GM19372 (cell line): ENCODE measurements around the gene SRSF9.

ENCODE experiments used
- ATAC-seq: cut with Tn5 transposase; IDR thresholded peaks from one replicate; pipeline ENCODE4 v1.9.1; 2021; ENCODE audit warnings: mild to moderate bottlenecking, low read depth, moderate library complexity; ENCODE audit not compliant: unreplicated experiment

Gene SRSF9

DNA sequence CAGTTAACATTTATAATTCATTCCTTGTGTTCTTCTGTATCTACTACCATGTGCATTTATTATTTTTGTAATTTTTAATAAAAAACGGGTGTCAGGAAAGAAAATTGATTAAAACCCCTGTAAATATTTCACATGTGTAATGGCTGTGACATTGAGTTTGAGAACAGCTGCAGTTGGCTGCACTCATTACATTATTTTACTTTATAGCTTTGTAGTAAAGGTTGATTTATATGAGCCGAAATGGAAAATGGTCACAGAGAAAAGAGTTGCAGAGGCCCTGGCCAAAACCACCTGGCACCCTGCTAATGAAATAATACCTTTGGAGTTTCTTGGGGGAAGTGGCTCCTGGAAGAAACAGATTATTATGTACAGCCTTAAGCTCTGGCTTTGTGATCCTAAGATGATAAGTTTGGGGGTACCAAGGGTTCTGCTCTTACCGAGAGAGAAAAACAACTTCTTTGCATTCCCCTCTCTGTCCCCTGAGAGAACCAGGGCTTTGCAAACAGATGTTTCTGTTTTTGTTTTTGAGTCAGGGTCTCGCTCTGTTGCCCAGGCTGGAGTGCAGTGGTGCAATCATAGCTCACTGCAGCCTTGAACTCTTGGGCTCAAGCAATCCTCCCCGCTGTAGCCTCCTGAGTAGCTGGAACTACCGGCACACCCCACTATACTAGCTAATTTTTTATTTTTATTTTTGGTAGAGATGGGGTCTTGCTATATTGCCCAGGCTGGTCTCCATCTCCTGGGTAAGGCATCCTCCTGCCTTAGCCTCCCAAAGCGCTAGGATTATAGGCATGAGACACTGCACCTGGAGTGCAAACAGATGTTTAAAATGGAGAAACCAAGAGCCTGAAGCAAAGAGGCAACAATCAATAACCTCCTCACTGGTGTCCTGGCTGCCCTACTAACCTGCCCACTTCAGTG is 16.7 kb upstream of the SRSF9 start:
- no peak for ATAC-seq

DNA sequence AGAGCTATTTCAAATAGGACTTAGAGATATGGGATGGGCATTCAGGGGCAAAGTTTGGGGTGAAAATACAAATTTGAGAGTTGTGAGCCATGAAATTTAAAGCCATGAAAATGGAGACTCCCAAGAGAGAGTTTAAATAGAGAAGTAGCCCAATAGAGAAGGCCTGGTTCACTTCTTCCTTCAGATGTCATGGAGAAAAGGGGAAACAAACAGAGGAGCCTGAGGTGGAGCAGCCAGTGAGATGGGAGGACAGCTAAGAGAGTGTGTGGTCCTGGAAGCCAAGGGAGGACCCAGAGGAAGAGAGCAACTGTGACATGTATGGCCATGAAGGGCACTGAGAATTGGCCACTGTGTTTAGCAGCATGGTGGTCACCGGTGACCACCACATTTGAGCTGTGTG is 14.1 kb upstream of the SRSF9 start:
- ATAC-seq = no peak

- ATAC-seq = no peak
These were observed 11.6 kb upstream of the SRSF9 start for GRCh38 chr12:120481022-120481767.

DNA sequence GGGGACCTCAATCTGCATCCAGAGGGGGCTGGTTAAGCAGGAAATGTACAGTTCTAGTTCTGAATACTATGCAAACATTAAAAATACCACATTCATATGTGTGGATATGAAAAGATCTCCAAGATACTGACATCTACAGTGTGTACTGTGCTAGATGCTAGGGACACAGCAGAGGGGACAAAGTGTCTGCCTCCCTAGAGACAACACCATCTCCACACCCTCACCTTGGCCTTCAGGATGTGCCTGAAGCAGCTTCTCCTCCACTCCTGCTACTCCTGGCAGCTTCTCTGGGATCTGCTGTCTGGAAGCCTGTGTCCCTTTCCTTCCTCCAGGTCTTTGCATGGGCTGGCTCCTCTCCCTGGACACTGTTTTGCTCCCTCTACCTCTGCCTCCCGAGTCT is 10.7 kb upstream of the SRSF9 start:
- ATAC-seq = no peak

- ATAC-seq = no peak
These were observed 9.9 kb upstream of the SRSF9 start for GRCh38 chr12:120479458-120479857.

DNA sequence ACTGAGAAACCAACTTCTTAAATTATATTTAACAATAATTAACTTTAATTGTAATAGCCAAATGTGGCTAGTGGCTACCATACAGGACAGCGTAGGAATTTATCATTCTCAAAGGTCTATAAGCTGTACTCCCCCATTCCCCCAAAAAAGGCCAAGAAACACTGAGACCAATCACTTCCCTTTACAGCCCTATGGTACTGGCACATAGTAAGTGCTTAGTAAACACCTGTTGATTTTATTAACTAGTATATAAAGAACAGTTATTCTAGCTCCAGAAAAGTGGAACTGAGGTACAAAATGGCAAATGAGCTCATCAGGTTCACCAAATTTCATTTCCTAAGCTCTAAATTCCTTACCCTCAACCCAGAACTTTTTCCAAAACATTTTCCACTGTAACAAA is 6.1 kb upstream of the SRSF9 start:
- no peak for ATAC-seq

- ATAC-seq = no peak
These were observed 5.0 kb upstream of the SRSF9 start for GRCh38 chr12:120474616-120474960.

DNA sequence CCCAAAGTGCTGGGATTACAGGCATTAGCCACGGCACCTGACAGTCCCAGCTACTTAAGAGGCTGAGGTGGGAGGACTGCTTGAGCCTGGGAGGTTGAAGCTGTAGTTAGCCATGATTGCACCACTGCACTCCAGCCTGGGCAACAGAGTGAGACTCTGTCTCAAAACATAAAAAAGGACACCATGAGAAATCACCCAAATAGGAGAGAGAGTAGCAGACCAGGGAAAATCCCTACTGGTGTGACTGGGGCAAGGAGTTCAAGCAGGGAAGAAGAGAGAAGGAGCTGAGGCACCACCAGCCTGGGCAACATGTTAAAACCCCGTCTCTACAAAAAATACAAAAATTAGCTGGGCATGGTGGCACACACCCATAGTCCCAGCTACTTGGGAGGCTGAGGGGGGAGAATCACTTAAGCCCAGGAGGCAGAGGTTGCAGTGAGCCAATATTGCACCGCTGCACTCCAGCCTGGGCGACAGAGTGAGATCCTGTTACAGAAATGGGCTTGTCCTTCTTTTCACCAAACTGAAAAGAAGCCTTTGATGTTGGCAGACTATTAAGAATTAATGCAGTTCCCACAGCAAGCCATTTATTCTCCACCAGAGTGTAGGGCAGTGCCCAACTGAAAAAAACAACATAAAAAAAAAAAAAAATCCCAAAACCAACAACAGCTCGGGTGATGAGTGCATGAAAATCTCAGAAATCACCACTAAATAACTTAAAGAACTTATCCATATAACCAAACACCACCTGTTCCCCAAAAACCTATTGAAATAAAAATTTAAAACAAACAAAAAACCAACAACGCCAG is 4.5 kb upstream of the SRSF9 start:
- no peak for ATAC-seq

DNA sequence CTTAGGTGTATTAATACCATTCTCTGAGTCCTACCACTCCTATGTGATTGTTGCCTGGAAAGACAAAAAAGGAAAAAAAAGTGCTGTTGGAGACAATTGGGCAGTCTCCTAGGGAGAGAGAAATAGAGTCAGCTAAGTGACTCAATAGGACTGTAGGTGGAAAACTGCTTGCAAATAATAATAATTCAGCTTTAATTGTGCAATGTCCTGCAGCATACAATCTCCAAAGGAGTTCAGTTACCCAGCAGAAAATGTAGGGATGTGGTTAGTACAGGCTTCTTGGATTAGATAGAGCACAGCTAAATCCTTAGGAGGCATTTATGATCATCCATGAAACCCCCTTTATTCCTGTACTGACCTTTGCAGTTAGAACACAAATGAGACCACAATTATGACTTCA is 3.0 kb upstream of the SRSF9 start:
- ATAC-seq = no peak

DNA sequence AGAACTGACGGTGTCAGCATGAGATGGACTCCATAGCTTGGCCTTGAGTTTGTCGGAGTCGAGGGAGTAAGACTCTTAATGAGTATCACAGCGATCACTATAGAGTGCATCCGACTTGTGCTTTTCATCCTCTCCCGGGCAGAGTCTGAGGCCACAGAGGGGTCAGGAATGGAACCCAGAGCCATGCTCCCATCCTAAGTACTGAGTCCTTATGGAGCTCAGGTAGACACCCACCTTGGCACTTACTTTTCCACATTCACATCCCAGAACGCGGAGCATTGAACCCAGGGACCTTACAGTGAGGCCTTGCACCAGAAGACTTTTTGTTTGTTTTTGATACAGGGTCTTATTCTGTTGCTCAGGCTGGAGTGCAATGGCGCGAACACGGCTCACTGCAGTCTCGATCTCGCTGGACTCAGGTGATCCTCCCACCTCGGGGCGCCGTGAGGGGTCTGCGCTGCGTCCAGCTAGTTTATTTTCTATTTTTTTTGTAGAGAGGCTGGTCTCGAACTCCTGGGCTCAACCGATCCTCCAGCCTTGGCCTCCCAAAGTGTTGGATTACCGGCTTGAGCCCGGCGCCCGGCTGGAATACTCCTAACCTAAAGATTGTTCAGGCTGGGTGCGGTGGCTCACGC is 719 bp upstream of the SRSF9 start:
- ATAC-seq = no peak

DNA sequence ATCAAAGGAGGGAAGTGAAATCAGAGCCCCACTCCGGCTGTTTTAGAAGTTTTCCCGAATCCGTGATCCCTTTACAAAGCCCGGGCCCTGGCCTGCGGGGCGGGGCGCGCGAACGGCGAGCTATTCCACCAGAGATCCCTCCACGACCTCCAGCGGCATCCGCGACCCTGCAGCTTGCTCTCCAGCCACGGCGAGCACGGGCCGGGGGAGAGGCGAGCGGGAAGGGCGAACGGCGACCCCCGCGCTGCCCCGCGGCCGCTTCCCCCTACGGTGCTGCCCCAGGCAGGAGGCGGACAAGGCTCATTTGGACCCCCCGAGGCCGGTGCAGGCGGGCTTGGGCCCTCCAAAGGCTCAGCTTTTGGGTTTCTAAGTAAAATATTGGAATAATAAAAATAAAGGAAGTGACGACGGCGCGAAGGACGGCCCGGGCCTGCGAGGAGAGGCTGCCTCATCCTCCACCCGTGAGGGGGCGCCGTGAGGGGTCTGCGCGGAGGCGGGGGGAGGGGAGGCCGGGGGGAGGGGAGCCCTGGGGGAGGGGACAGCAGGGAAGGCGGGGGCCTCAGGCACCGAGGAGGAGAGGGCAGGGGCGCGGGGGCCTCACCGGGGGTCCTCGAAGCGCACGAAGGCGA is 613 bp downstream of the SRSF9 start:
- ATAC-seq = peak; percentile 24

GRCh38 chr12:120468325-120468820 is 1.2 kb downstream of the SRSF9 start:
- ATAC-seq = no peak

- no peak for ATAC-seq
These were observed 2.1 kb downstream of the SRSF9 start for GRCh38 chr12:120467439-120467838.

- ATAC-seq = no peak
These were observed 2.8 kb downstream of the SRSF9 start for GRCh38 chr12:120466560-120467315.

DNA sequence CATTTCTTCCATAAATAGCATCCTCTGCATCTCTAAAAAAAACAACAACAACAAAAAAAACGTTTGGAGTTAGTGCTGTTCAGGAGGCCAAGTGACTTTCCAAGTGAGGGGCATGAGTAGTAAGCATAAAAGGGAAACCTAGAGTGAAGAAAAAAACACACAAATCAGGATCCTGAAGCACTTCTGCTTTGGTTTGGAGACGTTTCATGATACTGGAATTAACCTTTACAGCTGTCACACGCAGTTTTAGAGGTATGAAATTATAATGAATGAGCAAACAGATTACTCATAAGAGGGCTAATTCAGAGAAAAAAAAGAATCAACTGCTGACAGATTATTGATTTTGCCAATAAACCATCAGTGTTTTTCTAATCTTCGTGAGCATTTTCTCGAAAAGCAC is 3.8 kb downstream of the SRSF9 start:
- no peak for ATAC-seq

GRCh38 chr12:120463712-120464111 is 5.8 kb downstream of the SRSF9 start:
- no peak for ATAC-seq

GRCh38 chr12:120462099-120462640 is 7.4 kb downstream of the SRSF9 start:
- ATAC-seq = no peak

DNA sequence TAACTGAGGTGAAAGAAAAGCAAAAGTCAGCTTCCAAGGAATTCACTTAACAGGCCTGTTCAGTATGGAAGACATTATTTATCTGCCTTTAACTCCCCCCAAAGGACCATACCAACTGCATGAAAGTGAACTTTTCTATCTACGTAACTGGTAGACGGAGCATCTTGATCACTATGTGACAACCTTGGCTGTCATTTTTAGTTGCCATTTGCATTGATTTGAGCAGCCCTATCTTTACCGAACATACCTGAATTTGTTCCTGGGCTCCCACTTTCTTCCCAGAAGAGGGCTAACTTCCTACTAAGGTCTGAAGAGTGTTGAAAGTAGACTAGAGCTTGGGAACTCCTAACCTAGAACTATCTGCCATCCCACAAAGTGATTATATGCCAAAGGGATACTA is 9.4 kb downstream of the SRSF9 start:
- ATAC-seq = no peak

GRCh38 chr12:120457133-120457532 is 12.4 kb downstream of the SRSF9 start:
- no peak for ATAC-seq
